Sigmoid colon (tissue), 4 donors: ENCODE measurements around the gene LRRC8D.

Experiments
- EP300 ChIP-seq, 4 donors: sonication (generic); formaldehyde crosslinking; IDR thresholded peaks; one replicate each; pipeline ENCODE4 v1.6.1; 2017; ENCODE audit warnings: antibody characterized with exemption in 4 of 4
- POLR2A ChIP-seq, 2 donors: fragments of 450-650 bp; IDR thresholded peaks; one replicate each; pipeline ENCODE4 v1.6.1; 2016; ENCODE audit warnings: antibody characterized with exemption in 2 of 2, mild to moderate bottlenecking in 2 of 2, moderate library complexity in 2 of 2
- POLR2AphosphoS5 ChIP-seq, 4 donors: sonication (generic); formaldehyde crosslinking; IDR thresholded peaks; one replicate each; pipeline ENCODE4 v1.6.1; 2017; ENCODE audit warnings: antibody characterized with exemption in 4 of 4
- TF ChIP-seq, protein P1 (sequence below), 4 experiments: fragments of 450-650 bp in 3 of 4; fragments of 200-600 bp in 1 of 4; IDR thresholded peaks; one replicate each; pipeline ENCODE4 v1.5.1; 2016 to 2019; ENCODE audit warnings: antibody characterized with exemption in 4 of 4, mild to moderate bottlenecking in 3 of 4, moderate library complexity in 2 of 4

DNA sequence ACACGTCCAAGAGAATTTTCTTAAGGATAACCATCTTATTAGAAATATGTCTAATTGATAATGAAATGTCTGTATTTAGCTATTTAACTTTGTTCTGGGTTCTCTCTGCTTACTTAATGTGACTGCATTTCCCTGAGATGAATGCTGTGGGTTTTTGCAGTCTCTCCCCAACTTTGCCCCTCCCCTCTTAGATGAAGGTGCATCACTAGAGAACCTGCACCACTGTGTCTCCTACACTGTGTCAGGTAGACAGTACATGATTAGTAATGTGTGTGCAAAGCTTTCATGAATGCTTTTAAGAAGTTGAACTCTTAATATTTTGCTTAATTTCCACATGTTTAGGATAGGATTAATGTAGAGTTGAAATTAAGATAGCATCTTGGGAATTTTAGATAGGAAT is 51.7 kb downstream of the LRRC8D start:
- TF ChIP-seq, protein P1, sequence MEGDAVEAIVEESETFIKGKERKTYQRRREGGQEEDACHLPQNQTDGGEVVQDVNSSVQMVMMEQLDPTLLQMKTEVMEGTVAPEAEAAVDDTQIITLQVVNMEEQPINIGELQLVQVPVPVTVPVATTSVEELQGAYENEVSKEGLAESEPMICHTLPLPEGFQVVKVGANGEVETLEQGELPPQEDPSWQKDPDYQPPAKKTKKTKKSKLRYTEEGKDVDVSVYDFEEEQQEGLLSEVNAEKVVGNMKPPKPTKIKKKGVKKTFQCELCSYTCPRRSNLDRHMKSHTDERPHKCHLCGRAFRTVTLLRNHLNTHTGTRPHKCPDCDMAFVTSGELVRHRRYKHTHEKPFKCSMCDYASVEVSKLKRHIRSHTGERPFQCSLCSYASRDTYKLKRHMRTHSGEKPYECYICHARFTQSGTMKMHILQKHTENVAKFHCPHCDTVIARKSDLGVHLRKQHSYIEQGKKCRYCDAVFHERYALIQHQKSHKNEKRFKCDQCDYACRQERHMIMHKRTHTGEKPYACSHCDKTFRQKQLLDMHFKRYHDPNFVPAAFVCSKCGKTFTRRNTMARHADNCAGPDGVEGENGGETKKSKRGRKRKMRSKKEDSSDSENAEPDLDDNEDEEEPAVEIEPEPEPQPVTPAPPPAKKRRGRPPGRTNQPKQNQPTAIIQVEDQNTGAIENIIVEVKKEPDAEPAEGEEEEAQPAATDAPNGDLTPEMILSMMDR (IDR thresholded peaks at IDR 0.05) = no peak
- TF ChIP-seq POLR2A (IDR thresholded peaks at IDR 0.05) (no peak), POLR2AphosphoS5 (IDR thresholded peaks at IDR 0.05) (no peak), EP300 (IDR thresholded peaks at IDR 0.05) (no peak)
